B cell (primary cell): ENCODE measurements around the gene HMG20A. TPM values are rescaled to one million over a fixed set of nuclear protein-coding genes. Genes with fewer than 3 reads are reported as not detected.

ENCODE experiments used
- ATAC-seq: fragments of 200-7000 bp; cut with Tn5 transposase; one replicate; pipeline ENCODE4 v1.10.0; 2021; ENCODE audit warnings: low read depth, mild to moderate bottlenecking, moderate number of reproducible peaks, moderate library complexity
- CTCF ChIA-PET: fragments of 350-600 bp; sonication (Branson Sonifier 250); formaldehyde crosslinking; loops from one replicate; lab custom pipeline; 2021; ENCODE audit warnings: antibody characterized with exemption, inconsistent platforms; lab: Charles Lee
- POLR2A ChIA-PET: fragments of 350-600 bp; sonication (Branson Sonifier 250); formaldehyde crosslinking; loops from one replicate; lab custom pipeline; 2021; ENCODE audit warnings: antibody characterized with exemption; lab: Charles Lee
- DNase-seq: peaks from one replicate; pipeline ENCODE4 v3.0.0; 2013
- H2AFZ ChIP-seq: 2 replicates; pipeline ENCODE4 v1.6.1; 2012; ENCODE audit warnings: mild to moderate bottlenecking, low read depth, low read length; ENCODE audit not compliant: insufficient read depth, poor library complexity, severe bottlenecking
- H3K27ac ChIP-seq, 2 donors: 1 replicate in 1 of 2; 2 replicates in 1 of 2; pipeline ENCODE4 v1.5.1; 2012 to 2013; ENCODE audit warnings: low read length in 2 of 2, mild to moderate bottlenecking in 2 of 2, moderate library complexity in 1 of 2
- H3K27me3 ChIP-seq, 4 experiments: fragments of 200-600 bp in 1 of 4; sonication (generic) in 1 of 4; replicated peaks in 1 of 4; 1 replicate in 2 of 4; 2 replicates in 2 of 4; pipeline versions ENCODE4 v1.6.1 to v1.7.0; 2013 to 2016; ENCODE audit warnings: low read length in 3 of 4, mild to moderate bottlenecking in 2 of 4, mixed read lengths in 1 of 4, moderate library complexity in 1 of 4; ENCODE audit not compliant: insufficient read depth in 4 of 4, control insufficient read depth in 3 of 4; ENCODE audit errors: control extremely low read depth in 1 of 4
- H3K36me3 ChIP-seq, 2 experiments: replicated peaks in 1 of 2; 1 replicate in 1 of 2; 2 replicates in 1 of 2; pipeline versions ENCODE4 v1.6.1 to v1.7.1; 2013; ENCODE audit warnings: low read length in 1 of 2; ENCODE audit not compliant: insufficient read depth in 2 of 2, control insufficient read depth in 1 of 2; ENCODE audit errors: control extremely low read depth in 1 of 2, extremely low read depth in 1 of 2
- H3K4me1 ChIP-seq, 2 donors: fragments of 200-600 bp in 1 of 2; sonication (generic) in 1 of 2; 1 replicate in 1 of 2; 2 replicates in 1 of 2; pipeline versions ENCODE4 v1.5.1 to v1.6.1; 2013 to 2017; ENCODE audit warnings: low read length in 2 of 2; ENCODE audit not compliant: control insufficient read depth in 2 of 2, insufficient read depth in 2 of 2
- H3K4me2 ChIP-seq: replicated peaks from 2 replicates; pipeline ENCODE3; 2012; ENCODE audit warnings: mild to moderate bottlenecking, low read depth, low read length; ENCODE audit not compliant: poor library complexity, severe bottlenecking
- H3K4me3 ChIP-seq, 5 experiments: fragments of 200-600 bp in 1 of 5; sonication (generic) in 1 of 5; 1 replicate in 3 of 5; 2 replicates in 2 of 5; pipeline versions ENCODE4 v1.5.1 to v1.7.0; 2011 to 2016; ENCODE audit warnings: low read length in 4 of 5, mild to moderate bottlenecking in 4 of 5, low read depth in 2 of 5, control low read depth in 1 of 5, moderate library complexity in 1 of 5; ENCODE audit not compliant: insufficient read depth in 1 of 5; ENCODE audit errors: control extremely low read depth in 1 of 5, extremely low read depth in 1 of 5
- H3K79me2 ChIP-seq: fragments of 200-600 bp; sonication (generic); one replicate; pipeline ENCODE4 v1.6.0; 2016; ENCODE audit warnings: low read length; ENCODE audit not compliant: control insufficient read depth, insufficient read depth
- H3K9ac ChIP-seq: fragments of 200-600 bp; sonication (generic); 2 replicates; pipeline ENCODE4 v1.6.1; 2017; ENCODE audit warnings: mild to moderate bottlenecking, low read length, moderate library complexity
- H3K9me3 ChIP-seq, 3 donors: one replicate each; pipeline versions ENCODE4 v1.6.1 to v1.7.1; 2013; ENCODE audit warnings: low read length in 2 of 3; ENCODE audit not compliant: control insufficient read depth in 2 of 3, insufficient read depth in 1 of 3; ENCODE audit errors: control extremely low read depth in 1 of 3
- H4K20me1 ChIP-seq: 2 replicates; pipeline ENCODE4 v1.6.0; 2012; ENCODE audit warnings: mild to moderate bottlenecking, low read length; ENCODE audit not compliant: insufficient read depth, control insufficient read depth, poor library complexity, severe bottlenecking
- H3K27ac Mint-ChIP-seq: one replicate; pipeline ENCODE4 v1.8.0; 2021; ENCODE audit warnings: mixed read lengths
- H3K27me3 Mint-ChIP-seq: one replicate; pipeline ENCODE4 v1.8.0; 2021; ENCODE audit warnings: mixed read lengths
- H3K4me1 Mint-ChIP-seq: one replicate; pipeline ENCODE4 v1.8.0; 2021; ENCODE audit warnings: mixed read lengths
- H3K4me3 Mint-ChIP-seq: one replicate; pipeline ENCODE4 v1.8.0; 2021; ENCODE audit warnings: mixed read lengths
- H3K9me3 Mint-ChIP-seq: one replicate; pipeline ENCODE4 v1.8.0; 2022; ENCODE audit warnings: mixed read lengths; ENCODE audit not compliant: insufficient read depth
- EZH2 ChIP-seq: IDR thresholded peaks from 2 replicates; pipeline ENCODE4 v1.6.1; 2012; ENCODE audit warnings: borderline replicate concordance, low read depth, mild to moderate bottlenecking, moderate library complexity, low read length; ENCODE audit not compliant: insufficient read depth, poor library complexity, severe bottlenecking
- WGBS: methylation state at CpG from one replicate; pipeline ENCODE4 v1.1.5; 2013; ENCODE audit warnings: missing lambda C conversion rate; ENCODE audit not compliant: insufficient coverage; 5-methylcytosine and 5-hydroxymethylcytosine counted together
- intact Hi-C: fragments of 100-400 bp; cut with micrococcal nuclease; formaldehyde crosslinking; loops from one replicate; pipeline ENCODE4 v1.10.0; 2022
- polyA plus RNA-seq: library from polyadenylated mRNA; depleted of rRNA; stranded (reverse); fragments of >200 nt; gene quantifications from 2 replicates; pipeline ENCODE4 v1.2.3, GENCODE V29; 2012
- total RNA-seq, 2 donors: library from RNA; stranded (reverse); fragments of 120-200 nt in 1 of 2; gene quantifications; 1 replicate in 1 of 2; 2 replicates in 1 of 2; pipeline versions ENCODE4 v1.2.3 to v1.2.4, GENCODE V29; 2013 to 2022
- TF ChIP-seq, protein P1 (sequence below): fragments of 200-600 bp; IDR thresholded peaks from one replicate; pipeline ENCODE4 v1.8.0; 2022; ENCODE audit warnings: antibody characterized with exemption, mild to moderate bottlenecking

HMG20A gene
- total and polyA plus RNA-seq, 2 donors (not counting 1 experiment from before 2014, with no cell fraction given) = 26.1 to 63.5 TPM

DNA sequence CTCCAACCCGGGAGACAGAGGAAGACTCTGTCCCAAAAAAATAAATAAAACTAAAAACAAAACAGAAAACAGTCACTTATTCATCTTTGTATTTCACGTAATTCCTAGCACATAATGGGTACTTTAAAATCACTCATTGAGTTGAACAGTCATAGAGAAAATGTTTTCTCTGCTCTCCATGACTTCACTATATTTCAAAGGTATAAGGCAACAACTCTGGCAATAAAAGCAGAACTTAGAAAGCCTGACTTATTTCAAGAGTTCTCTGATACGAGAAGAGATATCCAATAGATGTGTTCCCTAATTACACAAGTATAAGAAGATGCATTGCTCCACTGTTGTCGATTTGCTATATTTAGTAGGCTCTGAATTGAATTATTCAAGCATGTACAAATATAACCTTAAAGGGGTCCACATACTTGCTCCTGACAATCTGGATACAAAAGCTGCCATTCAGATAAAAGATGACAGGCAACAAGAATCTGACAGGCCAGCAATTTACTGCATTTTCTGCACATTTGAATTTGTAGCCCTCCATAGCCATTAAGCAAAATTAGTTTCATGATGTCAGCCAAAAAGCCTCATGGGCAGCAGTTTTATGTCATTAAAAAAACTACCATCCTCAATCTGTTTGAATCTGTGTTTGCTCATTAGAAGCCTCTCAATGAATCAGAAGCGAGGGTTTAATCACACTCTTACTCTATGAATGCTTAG, 48.7 kb upstream of the HMG20A start:
- Histone ChIP-seq H3K9ac (no peak overlapping the region), H3K27me3 (no peaks in the 10 kb centered on the region), H2AFZ (no peak overlapping the region), H3K4me2 (no peak overlapping the region), H3K4me3 (no peak overlapping the region), H3K36me3 (no peaks in the 10 kb centered on the region), H3K9me3 (no peaks in the 10 kb centered on the region), H3K4me1 (no peaks in the 10 kb centered on the region), H3K27ac (no peak overlapping the region), H4K20me1 (peaks cover 6% of the 10 kb centered on the region), H3K79me2 (peaks cover 44% of the 10 kb centered on the region)
- ChIA-PET CTCF (no interaction called here), POLR2A (no interaction called here)
- no peak overlapping the region for H3K4me3 Mint-ChIP-seq
- no peak for DNase-seq
- H3K9me3 Mint-ChIP-seq = no peaks in the 10 kb centered on the region
- no peak for ATAC-seq
- TF ChIP-seq, protein P1, sequence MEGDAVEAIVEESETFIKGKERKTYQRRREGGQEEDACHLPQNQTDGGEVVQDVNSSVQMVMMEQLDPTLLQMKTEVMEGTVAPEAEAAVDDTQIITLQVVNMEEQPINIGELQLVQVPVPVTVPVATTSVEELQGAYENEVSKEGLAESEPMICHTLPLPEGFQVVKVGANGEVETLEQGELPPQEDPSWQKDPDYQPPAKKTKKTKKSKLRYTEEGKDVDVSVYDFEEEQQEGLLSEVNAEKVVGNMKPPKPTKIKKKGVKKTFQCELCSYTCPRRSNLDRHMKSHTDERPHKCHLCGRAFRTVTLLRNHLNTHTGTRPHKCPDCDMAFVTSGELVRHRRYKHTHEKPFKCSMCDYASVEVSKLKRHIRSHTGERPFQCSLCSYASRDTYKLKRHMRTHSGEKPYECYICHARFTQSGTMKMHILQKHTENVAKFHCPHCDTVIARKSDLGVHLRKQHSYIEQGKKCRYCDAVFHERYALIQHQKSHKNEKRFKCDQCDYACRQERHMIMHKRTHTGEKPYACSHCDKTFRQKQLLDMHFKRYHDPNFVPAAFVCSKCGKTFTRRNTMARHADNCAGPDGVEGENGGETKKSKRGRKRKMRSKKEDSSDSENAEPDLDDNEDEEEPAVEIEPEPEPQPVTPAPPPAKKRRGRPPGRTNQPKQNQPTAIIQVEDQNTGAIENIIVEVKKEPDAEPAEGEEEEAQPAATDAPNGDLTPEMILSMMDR = no peak
- no peak for TF ChIP-seq EZH2
- WGBS = 100% methylated on average over 1 of the region's 5 CpGs
- H3K4me1 Mint-ChIP-seq = peaks cover 30% of the 10 kb centered on the region
- no peaks in the 10 kb centered on the region for H3K27me3 Mint-ChIP-seq
- no peak overlapping the region for H3K27ac Mint-ChIP-seq
- intact Hi-C loops = no loop called here

DNA sequence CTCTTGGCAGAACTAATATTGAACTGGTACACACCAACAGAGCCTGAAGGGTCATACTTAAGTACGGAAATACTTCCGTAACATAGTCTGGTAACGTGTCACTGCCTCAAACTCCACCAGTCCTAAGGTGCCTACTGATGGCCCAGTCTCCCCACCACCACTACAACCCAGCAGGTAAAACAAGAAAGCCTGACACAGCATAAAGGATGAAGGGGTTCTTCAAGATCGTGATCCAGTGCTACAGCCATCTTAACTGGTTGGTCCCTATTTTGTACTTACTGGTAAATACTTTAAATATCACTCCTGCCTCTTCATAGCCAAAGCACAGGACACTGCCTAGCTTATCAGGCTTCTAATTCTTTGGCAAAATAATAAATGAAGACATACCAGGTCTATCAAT, 47.2 kb upstream of the HMG20A start:
- 93% methylated on average over 3 of the region's 4 CpGs for WGBS
- Histone ChIP-seq H3K79me2 (peaks cover 50% of the 10 kb centered on the region), H3K4me1 (no peaks in the 10 kb centered on the region), H2AFZ (no peak overlapping the region), H4K20me1 (peaks cover 6% of the 10 kb centered on the region), H3K36me3 (no peaks in the 10 kb centered on the region), H3K4me2 (no peak overlapping the region), H3K9ac (no peak overlapping the region), H3K27ac (no peak overlapping the region), H3K9me3 (no peaks in the 10 kb centered on the region), H3K27me3 (no peaks in the 10 kb centered on the region), H3K4me3 (no peak overlapping the region)
- Mint-ChIP-seq H3K27me3 (no peaks in the 10 kb centered on the region), H3K27ac (no peak overlapping the region), H3K4me1 (peaks cover 32% of the 10 kb centered on the region), H3K9me3 (no peaks in the 10 kb centered on the region), H3K4me3 (no peak overlapping the region)
- TF ChIP-seq, protein P1 = no peak
- no peak for TF ChIP-seq EZH2
- ATAC-seq (no peak), DNase-seq (no peak)
- ChIA-PET POLR2A (no interaction called here), CTCF (interaction anchor here (0.6 kb wide), 1 partner anchor 88 kb away, joined by 6 read pairs; no protein-coding TSS in a partner anchor)
- intact Hi-C loops = no loop called here
